GM12878 (cell line): ENCODE measurements around the gene WBP1L. TPM values are rescaled to one million over a fixed set of nuclear protein-coding genes. Genes with fewer than 3 reads are reported as not detected.

ENCODE experiments used
- ATAC-seq: fragments of 200-7000 bp; cut with Tn5 transposase; 3 replicates; pipeline ENCODE4 v1.9.1; 2020; ENCODE audit warnings: mild to moderate bottlenecking, moderate library complexity
- BruUV-seq: library from RNA; stranded (reverse); fragments of 400-500 nt; replicated peaks from 2 replicates; lab custom pipeline; 2021; lab: Mats Ljungman, UMichigan
- CTCF ChIA-PET: fragments of 300-600 bp; sonication (Branson Sonifier 250); formaldehyde crosslinking; extraction: SDS; loops from one replicate; lab custom pipeline; 2021; ENCODE audit warnings: inconsistent platforms; lab: Yijun Ruan, JAX
- POLR2A ChIA-PET: fragments of 350-600 bp; formaldehyde crosslinking; extraction: SDS; loops from one replicate; lab custom pipeline; 2021; ENCODE audit warnings: inconsistent platforms; lab: Charles Lee
- RAD21 ChIA-PET: fragments of 300-600 bp; sonication (Branson Sonifier 250); formaldehyde crosslinking; loops from one replicate; lab custom pipeline; 2023; ENCODE audit warnings: antibody characterized with exemption; ENCODE audit not compliant: unreplicated experiment; lab: Charles Lee
- SMC1A ChIA-PET: fragments of 300-600 bp; sonication (Branson Sonifier 250); formaldehyde crosslinking; loops from one replicate; lab custom pipeline; 2023; ENCODE audit not compliant: unreplicated experiment, uncharacterized antibody; lab: Charles Lee
- DNase-seq: peaks from one replicate; pipeline ENCODE4 v3.0.0-alpha.2; 2011; ENCODE audit warnings: low read depth, low spot score
- FAIRE-seq: peaks from 3 replicates; lab custom pipeline; 2011; peaks lifted over from hg19 to GRCh38; lab: Jason Lieb, UNC
- H2AFZ ChIP-seq: 2 replicates; pipeline ENCODE4 v1.6.0; 2011; ENCODE audit warnings: low read depth, low read length, control low read depth; ENCODE audit not compliant: control insufficient read depth
- H3K27ac ChIP-seq: 2 replicates; pipeline ENCODE4 v1.5.1; 2011; ENCODE audit warnings: control low read depth; ENCODE audit not compliant: control insufficient read depth, insufficient read depth
- H3K27me3 ChIP-seq, 2 experiments: replicated peaks in 1 of 2; 2 replicates each; pipeline versions ENCODE4 v1.6.0 to v1.6.1; 2011; ENCODE audit warnings: low read length in 1 of 2; ENCODE audit not compliant: control insufficient read depth in 2 of 2, insufficient read depth in 2 of 2
- H3K36me3 ChIP-seq, 2 experiments: 2 replicates each; pipeline ENCODE4 v1.5.1; 2011; ENCODE audit warnings: low read length in 1 of 2; ENCODE audit not compliant: control insufficient read depth in 2 of 2, insufficient read depth in 2 of 2
- H3K4me1 ChIP-seq: 2 replicates; pipeline ENCODE4 v1.6.1; 2011; ENCODE audit warnings: mild to moderate bottlenecking, low read length, moderate library complexity, mixed read lengths; ENCODE audit not compliant: control insufficient read depth, insufficient read depth
- H3K4me2 ChIP-seq: 2 replicates; pipeline ENCODE4 v1.6.0; 2011; ENCODE audit warnings: control low read depth; ENCODE audit not compliant: control insufficient read depth, insufficient read depth
- H3K4me3 ChIP-seq: fragments of 200-600 bp; sonication (generic); 2 replicates; pipeline ENCODE4 v1.5.1; 2016
- H3K79me2 ChIP-seq: 2 replicates; pipeline ENCODE4 v1.6.0; 2011; ENCODE audit warnings: low read length; ENCODE audit not compliant: control insufficient read depth, insufficient read depth
- H3K9ac ChIP-seq: 2 replicates; pipeline ENCODE4 v1.8.0; 2011; ENCODE audit warnings: low read length, control low read depth, mixed read lengths; ENCODE audit not compliant: control insufficient read depth, insufficient read depth
- H3K9me3 ChIP-seq: replicated peaks from 3 replicates; pipeline ENCODE4 v1.5.1; 2011; ENCODE audit warnings: mild to moderate bottlenecking, low read length; ENCODE audit not compliant: control insufficient read depth, insufficient read depth
- H4K20me1 ChIP-seq: 2 replicates; pipeline ENCODE4 v1.6.0; 2011; ENCODE audit not compliant: control insufficient read depth, insufficient read depth
- CEBPZ ChIP-seq: fragments of 150-350 bp; IDR thresholded peaks from 2 replicates; pipeline ENCODE4 v1.6.1; 2016; ENCODE audit warnings: low read depth, low read length
- EP300 ChIP-seq, 2 experiments: fragments of 150-350 bp in 1 of 2; IDR thresholded peaks; 2 replicates each; pipeline ENCODE4 v1.6.1; 2011 to 2012; ENCODE audit warnings: low read depth in 2 of 2, low read length in 2 of 2, borderline replicate concordance in 1 of 2, improper control_type of control experiment in 1 of 2, inconsistent platforms in 1 of 2; ENCODE audit not compliant: control insufficient read depth in 1 of 2
- MLLT1 ChIP-seq: fragments of 450-650 bp; IDR thresholded peaks from 2 replicates; pipeline ENCODE4 v1.6.1; 2016; ENCODE audit warnings: mild to moderate bottlenecking
- NR2C1 ChIP-seq: fragments of 450-650 bp; IDR thresholded peaks from 2 replicates; pipeline ENCODE4 v1.6.1; 2017; ENCODE audit warnings: antibody characterized with exemption, mild to moderate bottlenecking, moderate library complexity
- PAX8 ChIP-seq: fragments of 450-650 bp; IDR thresholded peaks from 2 replicates; pipeline ENCODE4 v1.6.1; 2017; ENCODE audit warnings: mild to moderate bottlenecking, moderate library complexity
- PML ChIP-seq: IDR thresholded peaks from 2 replicates; pipeline ENCODE4 v1.6.1; 2012; ENCODE audit warnings: low read length, inconsistent platforms
- POLR2A ChIP-seq: IDR thresholded peaks from 2 replicates; pipeline ENCODE4 v1.6.1; 2011; ENCODE audit warnings: low read depth, mild to moderate bottlenecking, low read length
- PRDM15 ChIP-seq: fragments of 450-650 bp; formaldehyde crosslinking; IDR thresholded peaks from 2 replicates; pipeline ENCODE4 v1.4.0; 2020; ENCODE audit warnings: mild to moderate bottlenecking, moderate library complexity
- USF2 ChIP-seq: IDR thresholded peaks from 2 replicates; pipeline ENCODE4 v1.6.1; 2011; ENCODE audit warnings: low read depth, low read length, improper control_type of control experiment, borderline replicate concordance
- ZBTB4 ChIP-seq: fragments of 450-650 bp; formaldehyde crosslinking; IDR thresholded peaks from 2 replicates; pipeline ENCODE4 v1.4.0; 2022; ENCODE audit warnings: mild to moderate bottlenecking, moderate library complexity
- ZNF274 ChIP-seq: IDR thresholded peaks from one replicate; pipeline ENCODE4 v1.8.0; 2011; ENCODE audit not compliant: insufficient read length, insufficient read depth
- whole genome bisulfite sequencing: methylation state at CpG from one replicate; pipeline ENCODE4 v1.1.6; 2016; ENCODE audit warnings: low lambda C conversion rate; ENCODE audit not compliant: insufficient replicate concordance, insufficient coverage; ENCODE audit errors: missing lambda C conversion rate; 5-methylcytosine and 5-hydroxymethylcytosine counted together
- in situ Hi-C: fragments of 300-500 bp; cut with MboI; formaldehyde crosslinking; loops from 9 replicates; pipeline ENCODE4 v1.14.3; 2018; ENCODE audit warnings: mixed read lengths
- intact Hi-C: fragments of 100-400 bp; cut with micrococcal nuclease; formaldehyde crosslinking; loops from one replicate; pipeline ENCODE4 v1.14.2; 2022; ENCODE audit not compliant: unreplicated experiment
- polyA plus RNA-seq, 11 experiments: library from polyadenylated mRNA; depleted of rRNA in 4 of 11; unstranded in 6 of 11; stranded (reverse) in 5 of 11; fragments of >200 nt; fragmentation: Nextera tagmentation in 4 of 11; fragmentation: Illumina TruSeq in 1 of 11; extraction: Ambion mirVana in 4 of 11; extraction: Trizol in 1 of 11; gene quantifications; 1 replicate in 1 of 11; 2 replicates in 10 of 11; pipeline versions ENCODE4 v1.2.1 to v1.2.3, GENCODE V29; 2011 to 2016; ENCODE audit warnings: inconsistent platforms in 2 of 11, missing spikeins in 2 of 11, low read depth in 1 of 11
- total RNA-seq, 4 experiments: library from RNA; depleted of rRNA in 3 of 4; stranded (reverse); fragments of >200 nt in 3 of 4; fragmentation: Illumina TruSeq in 1 of 4; extraction: Trizol in 1 of 4; gene quantifications; 2 replicates each; pipeline versions ENCODE4 v1.2.1 to v1.2.3, GENCODE V29; 2013 to 2021

Gene WBP1L
- total and polyA plus RNA-seq, 10 of the 15 experiments (the other 5 are each of a cell fraction or from before 2014, with no cell fraction given), result 3.7 to 18.8 (median 12.3) TPM

- H2AFZ ChIP-seq, result no peak overlapping the region
- H3K79me2 ChIP-seq, result no peaks in the 10 kb centered on the region
- H4K20me1 ChIP-seq, result no peaks in the 10 kb centered on the region
- H3K9ac ChIP-seq, result no peak overlapping the region
- BruUV-seq, result no TSS peak
- WGBS, result 90% methylated on average over 3 of the region's 3 CpGs
- H3K4me3 ChIP-seq, result no peak overlapping the region
- no peak overlapping the region for H3K27ac ChIP-seq
- H3K27me3 ChIP-seq, result no peaks in the 10 kb centered on the region
- no peaks in the 10 kb centered on the region for H3K4me1 ChIP-seq
- intact Hi-C loops, result no loop called here
- FAIRE-seq (no peak), ATAC-seq (no peak), DNase-seq (no peak)
- no peaks in the 10 kb centered on the region for H3K9me3 ChIP-seq
- ChIA-PET POLR2A (no interaction called here), CTCF (interaction anchor here (0.8 to 1.5 kb wide), 4 partner anchors 9 to 36 kb away, joined by 3 read pairs; partner anchors contain the start of gene CYP17A1), SMC1A (interaction anchor here (1.4 to 2.5 kb wide), 3 partner anchors 29 to 204 kb away, joined by 3 to 5 read pairs (median 4); no protein-coding TSS in a partner anchor), RAD21 (no interaction called here)
- no peaks in the 10 kb centered on the region; a peak in 1 of 4 replicates for H3K36me3 ChIP-seq
- in situ Hi-C loops, result no loop called here
- no peak overlapping the region for H3K4me2 ChIP-seq
- TF ChIP-seq POLR2A (no peak), NR2C1 (no peak), EP300 (IDR thresholded peaks at IDR 0.05; ENCODE audit: borderline replicate concordance in 1 of 2, control insufficient read depth in 1 of 2, low read depth in 2 of 2, low read length in 2 of 2) (no peak), USF2 (no peak), PAX8 (no peak), ZBTB4 (CRISPR knock-in tag) (no peak), PRDM15 (no peak), ZNF274 (no peak), PML (no peak), MLLT1 (no peak), CEBPZ (no peak)
Observed at GRCh38 chr10:102865620-102866019, 121.9 kb downstream of the WBP1L start.
